ENCODE data around the gene CA5A.
"Not testable (repeated sequence)": the region's sequence is repeated elsewhere in the genome, so short reads cannot be mapped to it uniquely, and the experiment has no call there.

The CA5A gene

DNA sequence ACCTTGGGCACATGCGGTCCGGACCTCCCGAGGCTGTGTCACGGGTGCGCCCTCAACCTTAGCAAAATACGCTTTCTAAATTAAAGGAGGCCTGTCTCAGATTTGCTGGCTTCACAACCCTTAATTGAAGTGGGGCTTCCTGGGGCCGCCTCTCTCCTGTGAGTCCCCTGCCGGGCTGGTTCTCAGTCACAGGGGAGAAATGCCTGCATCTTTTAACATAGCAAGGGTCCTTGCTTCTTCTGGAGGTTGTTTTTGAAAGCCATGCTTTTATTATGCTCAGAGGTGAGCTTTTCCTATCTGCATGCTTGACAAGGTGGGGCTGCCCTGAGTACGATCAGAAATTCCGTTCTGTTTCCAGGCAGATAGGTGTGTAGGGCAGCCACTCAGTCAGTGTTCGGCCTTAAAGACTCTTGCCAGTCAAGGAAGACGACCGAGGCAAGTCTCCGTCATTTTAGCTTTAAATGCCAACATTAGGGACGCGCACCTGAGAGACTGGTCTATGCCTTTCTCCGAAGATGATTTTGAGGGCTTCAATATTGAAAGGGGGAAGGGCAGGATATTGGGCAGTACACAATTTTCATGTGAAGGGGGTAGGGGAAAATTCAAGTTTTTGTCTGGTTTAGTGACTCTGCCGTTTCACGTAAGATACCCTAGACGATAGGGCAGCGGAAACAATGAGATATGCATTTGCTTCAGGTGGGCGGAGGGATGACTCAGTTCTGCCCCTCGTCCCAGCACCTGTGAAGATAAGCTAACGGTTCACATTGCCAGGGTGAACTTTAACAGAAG, 61.5 kb downstream of the CA5A start:
- Histone ChIP-seq H3K4me3 (ENCODE audit: low read depth, low read length) (no peak overlapping the region), H3K36me3 (ENCODE audit: insufficient read depth, low read length) (no peaks in the 10 kb centered on the region), H3K27me3 (ENCODE audit: insufficient read depth, low read length) (peaks cover 3% of the 10 kb centered on the region), H3K27ac (ENCODE audit: low read depth, low read length) (no peak overlapping the region), H3K79me2 (ENCODE audit: control insufficient read depth, insufficient read depth, low read length, unreplicated experiment) (no peaks in the 10 kb centered on the region), H3K4me1 (ENCODE audit: control insufficient read depth, insufficient read depth, low read length, unreplicated experiment) (peaks cover 7% of the 10 kb centered on the region), H2AFZ (ENCODE audit: low read length, unreplicated experiment) (no peak overlapping the region)

DNA sequence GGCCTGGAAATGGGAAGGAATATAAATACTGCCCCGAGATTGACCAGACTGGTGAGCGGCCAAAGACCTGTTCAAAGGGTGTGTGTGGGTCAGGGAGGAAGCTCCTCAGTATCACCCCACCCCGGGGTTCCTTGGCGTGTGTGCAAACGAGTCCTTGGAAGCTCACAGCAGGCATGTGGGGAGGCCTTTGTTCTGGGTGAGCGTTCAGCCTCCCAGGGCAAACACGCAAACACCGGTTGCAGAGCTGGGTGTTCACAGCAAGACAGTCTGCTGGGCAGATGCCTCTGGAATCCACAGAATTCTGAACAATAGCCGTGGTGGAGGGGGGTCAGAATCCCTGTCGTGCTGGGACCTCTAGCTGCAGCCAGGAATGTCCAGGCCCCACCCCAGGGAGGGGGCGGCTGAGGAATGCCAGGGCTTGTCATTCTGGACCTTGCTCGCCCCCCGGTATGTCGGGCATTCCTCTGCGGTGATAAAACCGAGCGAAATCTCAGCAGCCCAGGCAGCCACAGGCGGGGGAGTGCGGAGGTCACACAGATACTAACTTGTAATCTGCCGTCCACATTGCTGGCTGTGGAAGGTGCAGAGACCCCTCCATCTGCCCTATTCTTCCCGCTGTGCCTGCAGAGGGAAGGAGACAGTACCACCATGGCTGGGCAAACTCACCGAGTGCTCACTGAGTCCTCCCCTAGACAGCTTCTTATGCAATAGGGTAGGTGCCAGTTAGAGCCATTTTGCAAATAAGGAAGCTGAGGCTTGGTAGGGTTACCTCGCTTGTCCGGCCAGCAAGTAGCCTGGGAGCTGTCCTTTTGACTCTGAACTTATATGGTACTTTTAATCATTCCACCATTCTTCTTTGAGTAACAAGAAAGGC, 65.7 kb downstream of the CA5A start:
- H3K4me1 ChIP-seq (ENCODE audit: control insufficient read depth, insufficient read depth, low read length, unreplicated experiment); H3K27me3 ChIP-seq (ENCODE audit: insufficient read depth, low read length); H3K79me2 ChIP-seq (ENCODE audit: control insufficient read depth, insufficient read depth, low read length, unreplicated experiment); H3K4me3 ChIP-seq (ENCODE audit: low read depth, low read length); H3K36me3 ChIP-seq (ENCODE audit: insufficient read depth, low read length); H2AFZ ChIP-seq (ENCODE audit: low read length, unreplicated experiment): not testable (repeated sequence)
- peak overlapping the region; percentile 27; the same call in 1 of the 2 replicates for H3K27ac ChIP-seq (ENCODE audit: low read depth, low read length)

DNA sequence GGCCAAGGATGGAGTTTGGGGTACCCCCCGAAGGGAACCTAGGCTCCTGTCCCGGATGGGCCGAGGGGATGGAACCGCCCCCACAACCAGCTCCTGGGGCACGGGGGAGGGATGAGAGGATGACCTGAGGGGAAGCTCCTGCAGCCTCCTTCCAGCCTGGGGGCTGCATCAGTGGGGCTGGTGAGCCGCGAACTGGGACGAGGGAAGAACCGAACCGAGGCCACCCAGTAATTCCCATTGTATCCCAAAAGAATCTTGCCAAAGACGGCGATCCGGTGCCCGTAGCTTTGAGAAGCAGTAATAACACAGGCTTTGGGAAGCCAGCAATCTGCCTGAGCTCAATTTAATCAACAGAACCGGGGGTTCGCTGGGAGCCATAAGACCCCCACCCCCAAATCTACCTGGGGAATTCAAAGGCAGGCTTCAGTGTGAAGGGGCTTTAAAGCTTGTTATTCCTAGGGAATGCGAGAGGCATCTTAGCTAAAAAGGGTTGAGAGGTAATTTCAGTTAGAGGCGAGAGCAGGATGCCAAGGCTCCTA, 66.4 kb downstream of the CA5A start:
- H3K4me3 ChIP-seq (ENCODE audit: low read depth, low read length) = not testable (repeated sequence)
- peak overlapping the region; percentile 23; the same call in 1 of the 2 replicates for H3K27ac ChIP-seq (ENCODE audit: low read depth, low read length)

DNA sequence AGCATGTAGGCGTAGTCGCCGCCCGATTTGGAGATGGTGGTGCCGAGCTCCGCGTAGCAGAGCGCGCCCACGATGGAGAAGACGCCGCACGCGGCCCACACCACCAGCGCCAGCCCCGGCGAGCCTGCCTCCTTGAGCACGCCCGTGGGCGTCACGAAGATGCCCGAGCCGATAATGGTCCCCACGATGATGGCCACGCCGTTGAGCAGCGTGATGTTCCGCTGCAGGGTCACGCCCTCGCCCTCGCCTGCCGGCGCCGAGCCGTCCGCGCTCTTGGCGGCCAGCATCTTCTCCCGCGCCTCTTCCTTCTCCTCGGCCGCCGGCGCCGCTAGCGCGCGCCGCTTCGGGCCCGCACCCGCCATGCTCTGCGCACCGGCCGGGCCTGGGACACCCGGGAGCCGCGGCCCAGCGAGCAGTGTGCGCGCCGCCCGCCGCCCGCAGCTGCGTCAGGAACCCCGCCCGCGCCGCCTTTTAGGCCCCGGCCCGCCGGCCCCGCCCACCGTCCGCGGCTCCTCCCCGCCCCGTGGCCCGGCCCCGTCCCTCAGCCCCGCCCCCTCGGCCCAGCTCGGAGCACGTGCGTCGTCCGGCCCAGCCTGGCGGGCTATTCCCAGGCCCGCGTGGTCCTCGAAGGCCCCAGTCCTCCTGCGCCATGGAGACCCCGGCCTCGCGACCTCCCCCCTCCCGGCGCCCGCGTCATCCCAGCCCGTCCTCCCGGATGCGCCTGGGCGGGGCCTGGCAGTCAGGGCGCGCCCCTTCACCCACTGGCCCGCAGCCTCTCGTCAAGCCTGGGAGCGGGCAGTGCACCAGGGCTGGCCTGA, 67.1 kb downstream of the CA5A start, which contains the start of gene SLC7A5:
Gene SLC7A5, minus strand, starts transcription at position 447 of the 818 bp plus-strand sequence. Its CDS starts 85 bp downstream, at position 362.
- Histone ChIP-seq H3K27ac (ENCODE audit: low read depth, low read length) (peak within 1 kb of the TSS; percentile 68), H3K79me2 (ENCODE audit: control insufficient read depth, insufficient read depth, low read length, unreplicated experiment) (peaks cover 16% of the 10 kb centered on the region), H3K4me3 (ENCODE audit: low read depth, low read length) (peak within 1 kb of the TSS; percentile 85)
- H3K36me3 ChIP-seq (ENCODE audit: insufficient read depth, low read length); H2AFZ ChIP-seq (ENCODE audit: low read length, unreplicated experiment); H3K27me3 ChIP-seq (ENCODE audit: insufficient read depth, low read length); H3K4me1 ChIP-seq (ENCODE audit: control insufficient read depth, insufficient read depth, low read length, unreplicated experiment): not testable (repeated sequence)

More for the DNA sequence above, 66.4 kb downstream of the CA5A start:
- H2AFZ ChIP-seq (ENCODE audit: low read length, unreplicated experiment); H3K27me3 ChIP-seq (ENCODE audit: insufficient read depth, low read length); H3K4me1 ChIP-seq (ENCODE audit: control insufficient read depth, insufficient read depth, low read length, unreplicated experiment); H3K36me3 ChIP-seq (ENCODE audit: insufficient read depth, low read length): not testable (repeated sequence)
- peaks cover 11% of the 10 kb centered on the region for H3K79me2 ChIP-seq (ENCODE audit: control insufficient read depth, insufficient read depth, low read length, unreplicated experiment)

DNA sequence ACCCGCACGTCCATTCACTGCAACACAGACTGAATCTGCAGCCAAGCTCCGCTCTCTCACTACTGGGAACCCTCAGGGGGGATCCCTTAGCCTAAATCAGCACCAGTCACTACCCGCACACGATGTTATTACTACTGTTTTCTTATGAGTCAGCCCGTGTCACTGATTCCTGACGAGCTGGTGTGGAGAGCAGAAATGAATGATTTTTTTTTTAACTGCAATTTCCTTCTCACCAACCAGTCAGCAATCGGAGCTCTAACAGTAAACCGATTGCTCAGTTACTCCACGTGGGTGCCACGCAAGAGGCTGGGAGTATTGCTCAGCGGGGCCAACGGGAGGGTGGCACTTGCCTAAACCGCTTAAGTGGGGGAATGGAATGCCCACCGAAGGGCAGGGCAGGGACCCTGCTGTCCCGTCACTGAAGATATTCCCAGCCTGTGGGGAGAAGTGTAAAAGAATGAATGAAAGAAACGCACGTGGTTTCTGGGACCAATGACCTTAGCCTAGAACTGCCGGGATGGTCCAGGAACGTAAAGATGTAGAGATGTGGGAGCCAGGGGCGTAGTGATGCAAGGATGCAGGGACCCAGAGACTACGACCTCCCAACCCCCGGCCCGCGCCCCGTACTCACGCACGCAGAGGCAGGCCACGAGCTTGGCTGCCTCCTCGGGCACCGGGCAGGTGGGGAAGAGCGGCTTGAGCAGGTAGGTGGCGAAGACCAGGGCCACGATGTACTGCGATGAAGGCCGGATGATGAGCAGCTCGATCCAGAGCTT, 67.9 kb downstream of the CA5A start:
- H3K4me1 ChIP-seq (ENCODE audit: control insufficient read depth, insufficient read depth, low read length, unreplicated experiment); H3K27me3 ChIP-seq (ENCODE audit: insufficient read depth, low read length); H2AFZ ChIP-seq (ENCODE audit: low read length, unreplicated experiment); H3K36me3 ChIP-seq (ENCODE audit: insufficient read depth, low read length): not testable (repeated sequence)
- Histone ChIP-seq H3K79me2 (ENCODE audit: control insufficient read depth, insufficient read depth, low read length, unreplicated experiment) (peaks cover 17% of the 10 kb centered on the region), H3K27ac (ENCODE audit: low read depth, low read length) (peak overlapping the region; percentile 68), H3K4me3 (ENCODE audit: low read depth, low read length) (peak overlapping the region; percentile 85)

DNA sequence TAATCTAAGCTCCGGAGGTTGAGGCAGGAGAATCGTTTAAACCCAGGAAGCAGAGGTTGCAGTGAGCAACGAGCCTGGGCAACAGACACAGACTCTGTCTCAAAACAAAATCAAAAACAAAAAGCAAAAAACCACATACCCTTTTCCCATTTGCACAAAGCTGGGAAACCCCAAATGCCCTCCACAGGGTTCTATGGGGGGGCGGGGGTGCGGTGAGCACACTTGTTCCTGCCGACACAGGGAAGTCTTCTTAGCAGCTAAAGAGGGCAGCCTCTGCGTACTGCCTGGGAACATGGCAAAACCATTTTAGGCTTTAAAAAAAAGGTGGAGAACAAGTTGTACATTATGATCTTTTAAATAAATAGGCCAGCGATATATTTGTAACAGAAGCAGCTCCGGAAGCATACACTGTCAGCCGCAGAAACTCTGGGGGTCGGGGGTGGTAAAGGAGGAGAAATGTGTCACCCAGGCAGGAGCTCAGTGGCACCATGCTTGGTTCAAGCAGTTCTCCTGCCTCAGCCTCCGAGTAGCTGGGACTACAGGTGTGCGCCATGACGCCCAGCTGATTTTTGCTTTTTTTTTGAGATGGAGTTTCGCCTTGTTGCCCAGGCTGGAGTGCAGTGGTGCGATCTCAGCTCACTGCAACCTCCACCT, 70.3 kb downstream of the CA5A start:
- H3K4me1 ChIP-seq (ENCODE audit: control insufficient read depth, insufficient read depth, low read length, unreplicated experiment); H2AFZ ChIP-seq (ENCODE audit: low read length, unreplicated experiment); H3K27me3 ChIP-seq (ENCODE audit: insufficient read depth, low read length); H3K4me3 ChIP-seq (ENCODE audit: low read depth, low read length); H3K27ac ChIP-seq (ENCODE audit: low read depth, low read length); H3K36me3 ChIP-seq (ENCODE audit: insufficient read depth, low read length): not testable (repeated sequence)
- H3K79me2 ChIP-seq (ENCODE audit: control insufficient read depth, insufficient read depth, low read length, unreplicated experiment) = peaks cover 28% of the 10 kb centered on the region

DNA sequence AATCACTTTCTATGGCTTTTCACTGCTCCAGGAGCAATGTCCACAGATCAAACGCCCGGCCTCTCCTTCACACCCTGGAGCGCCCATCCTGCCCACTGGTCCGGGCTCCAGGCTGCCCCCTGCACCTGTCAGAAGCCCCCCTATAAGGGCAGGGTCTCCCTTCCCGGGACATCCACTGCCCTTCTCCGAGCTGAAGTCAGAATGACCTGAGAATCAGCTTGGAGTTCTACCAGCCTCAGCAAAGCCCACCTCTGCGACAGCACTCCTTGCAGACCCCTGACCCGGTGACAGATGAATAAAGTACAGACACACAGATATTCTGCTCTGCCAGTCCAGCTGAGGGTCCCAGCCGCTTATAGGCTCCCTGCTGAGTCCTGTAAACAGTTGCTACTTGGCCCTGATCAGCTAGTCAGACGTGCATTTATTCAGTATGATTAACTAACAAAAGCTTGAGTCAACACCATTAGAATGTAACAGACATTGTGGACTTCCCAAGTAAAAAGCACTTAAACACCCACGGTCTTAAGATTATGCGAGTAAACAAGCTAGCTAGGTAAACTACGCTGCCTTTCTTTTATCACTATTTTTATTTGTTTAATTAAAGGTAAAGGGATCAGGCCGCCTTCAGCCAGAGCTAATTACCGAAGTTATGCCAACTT, 71.9 kb downstream of the CA5A start:
- Histone ChIP-seq H3K36me3 (ENCODE audit: insufficient read depth, low read length) (no peaks in the 10 kb centered on the region), H3K27ac (ENCODE audit: low read depth, low read length) (no peak overlapping the region)

DNA sequence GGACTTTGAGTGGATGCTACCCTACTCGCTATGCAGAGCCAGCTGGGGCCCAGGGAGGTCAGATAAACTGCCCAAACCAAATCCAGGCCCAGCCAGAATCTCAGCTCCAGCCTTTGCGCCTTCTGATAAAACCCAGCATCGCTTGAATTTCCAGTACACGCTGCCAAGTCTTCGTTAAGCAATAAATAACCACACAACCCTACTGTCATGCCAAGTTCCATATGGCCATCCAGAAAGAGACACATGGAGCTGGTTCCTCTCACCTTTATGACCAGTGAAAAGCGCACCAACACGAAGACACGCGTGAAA, 73.0 kb downstream of the CA5A start:
- not testable (repeated sequence) for H3K27me3 ChIP-seq (ENCODE audit: insufficient read depth, low read length); H3K36me3 ChIP-seq (ENCODE audit: insufficient read depth, low read length); H3K27ac ChIP-seq (ENCODE audit: low read depth, low read length); H2AFZ ChIP-seq (ENCODE audit: low read length, unreplicated experiment); H3K4me3 ChIP-seq (ENCODE audit: low read depth, low read length)
- peaks cover 11% of the 10 kb centered on the region for H3K4me1 ChIP-seq (ENCODE audit: control insufficient read depth, insufficient read depth, low read length, unreplicated experiment)
- H3K79me2 ChIP-seq (ENCODE audit: control insufficient read depth, insufficient read depth, low read length, unreplicated experiment) = peaks cover 39% of the 10 kb centered on the region

More for the DNA sequence above, 71.9 kb downstream of the CA5A start:
- Histone ChIP-seq H3K27me3 (ENCODE audit: insufficient read depth, low read length) (no peaks in the 10 kb centered on the region), H3K79me2 (ENCODE audit: control insufficient read depth, insufficient read depth, low read length, unreplicated experiment) (peaks cover 39% of the 10 kb centered on the region), H3K4me1 (ENCODE audit: control insufficient read depth, insufficient read depth, low read length, unreplicated experiment) (peaks cover 11% of the 10 kb centered on the region), H2AFZ (ENCODE audit: low read length, unreplicated experiment) (no peak overlapping the region), H3K4me3 (ENCODE audit: low read depth, low read length) (no peak overlapping the region)

DNA sequence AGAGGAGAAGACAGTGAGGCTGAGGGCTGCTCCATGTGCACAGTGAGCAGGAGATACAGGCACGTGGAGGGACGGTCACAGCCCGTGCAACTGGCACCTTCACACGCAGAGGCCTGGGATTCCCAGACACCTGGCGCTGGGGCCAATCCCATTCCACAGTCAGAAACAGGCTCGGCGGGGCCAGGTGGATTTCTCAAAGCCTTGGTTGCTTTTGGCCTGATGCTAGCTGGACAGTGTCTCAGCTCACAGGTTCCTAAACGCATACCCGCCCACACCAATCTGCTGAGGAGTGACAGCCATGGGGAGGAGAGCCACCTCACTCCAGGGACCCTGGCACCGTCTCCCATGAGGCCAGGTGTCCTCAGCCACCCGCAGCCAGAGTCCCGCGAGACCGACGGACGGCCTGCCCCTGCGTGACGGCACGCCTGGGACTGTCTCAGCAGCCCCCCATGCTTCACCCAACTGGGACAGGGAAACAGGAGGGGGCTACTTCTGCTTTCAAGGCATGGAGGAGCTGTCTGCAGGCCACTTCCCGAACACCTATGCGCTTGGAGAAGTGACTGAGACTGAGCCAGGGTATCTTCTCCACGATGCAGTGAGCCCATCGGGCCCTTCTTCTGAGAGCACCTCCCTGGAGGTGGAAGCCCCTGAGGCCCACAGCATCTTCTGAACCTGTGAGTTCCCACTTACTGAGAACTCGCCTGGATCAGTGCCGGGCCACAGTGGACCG, 73.6 kb downstream of the CA5A start:
- not testable (repeated sequence) for H3K27me3 ChIP-seq (ENCODE audit: insufficient read depth, low read length); H3K27ac ChIP-seq (ENCODE audit: low read depth, low read length); H2AFZ ChIP-seq (ENCODE audit: low read length, unreplicated experiment); H3K4me3 ChIP-seq (ENCODE audit: low read depth, low read length); H3K36me3 ChIP-seq (ENCODE audit: insufficient read depth, low read length)
- Histone ChIP-seq H3K4me1 (ENCODE audit: control insufficient read depth, insufficient read depth, low read length, unreplicated experiment) (peaks cover 11% of the 10 kb centered on the region), H3K79me2 (ENCODE audit: control insufficient read depth, insufficient read depth, low read length, unreplicated experiment) (peaks cover 39% of the 10 kb centered on the region)
